ENCODE measurements around the gene ELOVL5. TPM values are rescaled to one million over a fixed set of nuclear protein-coding genes. Genes with fewer than 3 reads are reported as not detected.

Gene ELOVL5
- total RNA-seq, 1 donor from 2014 or later: 19.0 TPM

- Histone ChIP-seq H3K27me3 (ENCODE audit: low read depth) (no peaks in the 10 kb centered on the region), H3K36me3 (no peaks in the 10 kb centered on the region), H3K9me3 (replicated peaks) (peaks cover 5% of the 10 kb centered on the region), H3K27ac (replicated peaks) (no peak overlapping the region), H3K4me1 (no peaks in the 10 kb centered on the region), H3K4me3 (no peak overlapping the region)
- DNase-seq: no peak
- no peak for TF ChIP-seq CTCF (IDR thresholded peaks at IDR 0.05; ENCODE audit: borderline replicate concordance)
- intact Hi-C loops (cut with micrococcal nuclease): no loop called here
Measured at GRCh38 chr6:53238311-53238710, 110.4 kb downstream of the ELOVL5 start.

- TF ChIP-seq CTCF (IDR thresholded peaks at IDR 0.05; ENCODE audit: borderline replicate concordance): no peak
- Histone ChIP-seq H3K27ac (replicated peaks) (no peak overlapping the region), H3K4me1 (no peaks in the 10 kb centered on the region), H3K36me3 (no peaks in the 10 kb centered on the region), H3K9me3 (replicated peaks) (peaks cover 5% of the 10 kb centered on the region), H3K4me3 (no peak overlapping the region), H3K27me3 (ENCODE audit: low read depth) (no peaks in the 10 kb centered on the region)
- intact Hi-C loops (cut with micrococcal nuclease): no loop called here
- no peak for DNase-seq
Measured at GRCh38 chr6:53236241-53236640, 112.5 kb downstream of the ELOVL5 start.

- Histone ChIP-seq H3K36me3 (no peaks in the 10 kb centered on the region), H3K27me3 (ENCODE audit: low read depth) (no peaks in the 10 kb centered on the region), H3K4me3 (no peak overlapping the region), H3K27ac (replicated peaks) (no peak overlapping the region), H3K9me3 (replicated peaks) (peaks cover 2% of the 10 kb centered on the region), H3K4me1 (no peaks in the 10 kb centered on the region)
- intact Hi-C loops (cut with micrococcal nuclease): no loop called here
- no peak for DNase-seq
- no peak for TF ChIP-seq CTCF (IDR thresholded peaks at IDR 0.05; ENCODE audit: borderline replicate concordance)
Measured at GRCh38 chr6:53235508-53235907, 113.2 kb downstream of the ELOVL5 start.

GRCh38 chr6:53233309-53233708 is 115.4 kb downstream of the ELOVL5 start:
- intact Hi-C loops (cut with micrococcal nuclease): no loop called here

GRCh38 chr6:53230775-53231467 is 117.8 kb downstream of the ELOVL5 start:
- intact Hi-C loops (cut with micrococcal nuclease): no loop called here
- no peaks in the 10 kb centered on the region for H3K9me3 ChIP-seq (replicated peaks)
- TF ChIP-seq CTCF (IDR thresholded peaks at IDR 0.05; ENCODE audit: borderline replicate concordance): no peak
- H3K36me3 ChIP-seq: no peaks in the 10 kb centered on the region
- no peak overlapping the region for H3K27ac ChIP-seq (replicated peaks)
- no peaks in the 10 kb centered on the region for H3K4me1 ChIP-seq
- DNase-seq: no peak
- no peak overlapping the region for H3K4me3 ChIP-seq
- no peaks in the 10 kb centered on the region for H3K27me3 ChIP-seq (ENCODE audit: low read depth)

More at GRCh38 chr6:53233309-53233708, 115.4 kb downstream of the ELOVL5 start:
- H3K4me1 ChIP-seq: no peaks in the 10 kb centered on the region
- no peaks in the 10 kb centered on the region for H3K9me3 ChIP-seq (replicated peaks)
- no peak overlapping the region for H3K27ac ChIP-seq (replicated peaks)
- no peak for TF ChIP-seq CTCF (IDR thresholded peaks at IDR 0.05; ENCODE audit: borderline replicate concordance)
- H3K36me3 ChIP-seq: no peaks in the 10 kb centered on the region
- DNase-seq: no peak
- H3K27me3 ChIP-seq (ENCODE audit: low read depth): no peaks in the 10 kb centered on the region
- no peak overlapping the region for H3K4me3 ChIP-seq
